ENCODE data around the gene IGF1R.
"Not testable (repeated sequence)": the region's sequence is repeated elsewhere in the genome, so short reads cannot be mapped to it uniquely, and the experiment has no call there.

The IGF1R gene

DNA sequence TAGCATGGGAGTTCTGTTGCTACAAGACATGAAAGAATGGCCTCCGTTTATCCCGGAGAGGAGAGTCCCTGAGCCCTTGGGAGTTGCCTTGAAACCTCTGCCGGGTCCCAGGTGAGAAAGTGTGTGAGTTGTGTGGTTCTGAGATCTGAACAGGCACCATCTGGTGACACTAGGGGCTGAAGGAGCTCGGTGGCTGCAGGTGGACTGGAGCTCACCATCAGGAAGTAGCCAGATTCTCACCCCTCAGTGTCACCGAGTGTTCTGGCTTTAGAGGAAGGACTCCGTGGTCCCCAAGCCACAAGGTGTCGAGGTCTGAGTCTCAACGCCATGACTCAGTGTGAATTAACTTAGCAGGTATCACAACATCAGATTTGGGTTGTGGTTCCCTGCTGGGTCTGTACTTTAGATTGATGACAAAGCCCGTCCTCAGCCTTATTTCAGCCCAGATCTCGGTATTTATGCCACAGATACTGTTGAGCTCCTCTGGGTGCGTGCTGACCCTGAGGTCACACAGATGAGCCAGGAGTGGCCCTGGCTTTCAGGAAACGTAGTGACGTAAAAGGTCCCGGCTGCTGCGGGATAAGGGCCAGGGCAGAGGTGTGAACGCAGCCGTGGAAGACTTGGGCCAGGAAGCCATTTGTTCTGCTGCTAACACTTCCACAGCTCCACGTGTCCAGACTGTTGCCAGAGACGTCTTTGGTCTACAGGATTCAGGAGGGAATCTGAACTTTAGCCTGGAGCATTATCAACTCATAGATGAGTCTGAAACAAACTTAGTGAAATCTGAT, 304.9 kb downstream of the IGF1R start:
- in situ Hi-C loops (cut with MboI; ENCODE audit: low sequenced_read_pairs), result no loop called here

GRCh38 chr15:98953968-98954367, 305.6 kb downstream of the IGF1R start:
- in situ Hi-C loops (cut with MboI; ENCODE audit: low sequenced_read_pairs), result no loop called here

DNA sequence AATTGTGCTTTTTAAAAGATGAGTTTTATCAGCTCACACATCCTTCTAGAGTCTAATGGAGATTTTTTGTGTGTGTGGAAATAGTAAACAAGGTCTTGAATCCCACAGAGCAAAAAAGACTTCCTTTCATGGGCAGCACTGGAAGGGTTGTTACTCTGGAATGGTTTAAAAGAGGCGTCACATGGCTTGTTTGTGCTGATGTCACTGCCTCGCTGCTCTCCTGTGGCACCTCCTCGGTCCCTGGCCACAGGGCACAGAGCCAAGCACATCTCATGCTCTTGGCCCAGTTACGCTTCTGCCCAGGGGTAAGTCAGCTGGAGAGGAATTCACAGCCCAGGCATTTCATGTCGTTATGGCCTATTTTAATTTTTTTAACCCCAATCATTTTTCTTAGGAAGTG, 306.1 kb downstream of the IGF1R start:
- in situ Hi-C loops (cut with MboI; ENCODE audit: low sequenced_read_pairs), result no loop called here

- in situ Hi-C loops (cut with MboI; ENCODE audit: low sequenced_read_pairs), result no loop called here
Measured at GRCh38 chr15:98955331-98955730, 307.0 kb downstream of the IGF1R start.

GRCh38 chr15:98955961-98956723, 307.8 kb downstream of the IGF1R start:
- in situ Hi-C loops (cut with MboI; ENCODE audit: low sequenced_read_pairs), result no loop called here

GRCh38 chr15:98956796-98957553, 308.6 kb downstream of the IGF1R start:
- in situ Hi-C loops (cut with MboI; ENCODE audit: low sequenced_read_pairs), result no loop called here

DNA sequence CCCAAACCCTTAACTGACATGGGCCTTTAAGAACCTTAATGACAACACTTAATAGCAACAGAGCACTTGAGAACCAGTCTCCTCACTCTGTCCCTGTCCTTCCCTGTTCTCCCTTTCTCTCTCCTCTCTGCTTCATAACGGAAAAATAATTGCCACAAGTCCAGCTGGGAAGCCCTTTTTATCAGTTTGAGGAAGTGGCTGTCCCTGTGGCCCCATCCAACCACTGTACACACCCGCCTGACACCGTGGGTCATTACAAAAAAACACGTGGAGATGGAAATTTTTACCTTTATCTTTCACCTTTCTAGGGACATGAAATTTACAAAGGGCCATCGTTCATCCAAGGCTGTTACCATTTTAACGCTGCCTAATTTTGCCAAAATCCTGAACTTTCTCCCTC, 309.3 kb downstream of the IGF1R start:
- in situ Hi-C loops (cut with MboI; ENCODE audit: low sequenced_read_pairs), result no loop called here

GRCh38 chr15:98958076-98958475, 309.7 kb downstream of the IGF1R start:
- in situ Hi-C loops (cut with MboI; ENCODE audit: low sequenced_read_pairs), result no loop called here

GRCh38 chr15:98958918-98959639, 310.7 kb downstream of the IGF1R start:
- in situ Hi-C loops (cut with MboI; ENCODE audit: low sequenced_read_pairs), result no loop called here

- in situ Hi-C loops (cut with MboI; ENCODE audit: low sequenced_read_pairs), result no loop called here
Measured at GRCh38 chr15:98959640-98960007, 311.3 kb downstream of the IGF1R start.

DNA sequence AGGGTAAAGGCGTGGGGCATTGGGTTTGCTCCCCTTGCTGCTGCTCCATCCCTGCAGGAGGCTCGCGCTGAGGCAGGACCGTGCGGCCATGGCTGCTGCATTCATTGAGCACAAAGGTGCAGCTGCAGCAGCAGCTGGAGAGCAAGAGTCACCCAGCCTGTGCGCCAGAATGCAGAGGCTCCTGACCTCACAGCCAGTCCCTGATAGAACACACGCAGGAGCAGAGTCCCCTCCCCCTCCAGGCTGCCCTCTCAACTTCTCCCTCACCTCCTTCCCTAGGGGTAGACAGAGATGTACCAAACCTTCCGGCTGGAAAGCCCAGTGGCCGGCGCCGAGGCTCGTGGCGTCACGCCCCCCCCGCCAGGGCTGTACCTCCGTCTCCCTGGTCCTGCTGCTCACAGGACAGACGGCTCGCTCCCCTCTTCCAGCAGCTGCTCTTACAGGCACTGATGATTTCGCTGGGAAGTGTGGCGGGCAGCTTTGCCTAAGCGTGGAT, 312.3 kb downstream of the IGF1R start:
- in situ Hi-C loops (cut with MboI; ENCODE audit: low sequenced_read_pairs), result no loop called here

GRCh38 chr15:98963444-98963843, 315.1 kb downstream of the IGF1R start:
- in situ Hi-C loops (cut with MboI; ENCODE audit: low sequenced_read_pairs), result no loop called here

GRCh38 chr15:98964466-98965133, 316.3 kb downstream of the IGF1R start:
- in situ Hi-C loops (cut with MboI; ENCODE audit: low sequenced_read_pairs), result no loop called here

GRCh38 chr15:98965134-98965491, 316.8 kb downstream of the IGF1R start:
- in situ Hi-C loops (cut with MboI; ENCODE audit: low sequenced_read_pairs), result not testable (repeated sequence)

DNA sequence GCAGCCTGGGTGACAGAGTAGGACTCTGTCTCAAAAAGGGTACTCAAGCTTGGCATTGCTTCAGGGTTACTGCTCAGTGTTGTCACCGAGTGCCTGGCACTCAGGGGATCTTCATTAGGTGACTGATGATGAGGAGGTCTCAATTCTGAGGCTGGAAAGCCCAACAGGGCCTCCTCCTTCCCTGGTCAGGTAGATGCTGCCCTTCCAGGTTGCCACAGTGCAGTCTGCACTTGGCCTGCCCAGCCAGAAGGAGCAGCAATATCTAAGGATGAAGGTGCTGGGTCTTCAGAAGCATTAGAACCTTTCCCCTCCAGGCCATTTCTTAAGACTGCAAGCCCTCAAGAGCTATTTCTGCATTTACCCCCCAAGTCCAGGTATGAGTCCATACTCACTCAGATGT, 317.3 kb downstream of the IGF1R start:
- in situ Hi-C loops (cut with MboI; ENCODE audit: low sequenced_read_pairs), result no loop called here

GRCh38 chr15:98966091-98966787, 317.9 kb downstream of the IGF1R start:
- in situ Hi-C loops (cut with MboI; ENCODE audit: low sequenced_read_pairs), result no loop called here

DNA sequence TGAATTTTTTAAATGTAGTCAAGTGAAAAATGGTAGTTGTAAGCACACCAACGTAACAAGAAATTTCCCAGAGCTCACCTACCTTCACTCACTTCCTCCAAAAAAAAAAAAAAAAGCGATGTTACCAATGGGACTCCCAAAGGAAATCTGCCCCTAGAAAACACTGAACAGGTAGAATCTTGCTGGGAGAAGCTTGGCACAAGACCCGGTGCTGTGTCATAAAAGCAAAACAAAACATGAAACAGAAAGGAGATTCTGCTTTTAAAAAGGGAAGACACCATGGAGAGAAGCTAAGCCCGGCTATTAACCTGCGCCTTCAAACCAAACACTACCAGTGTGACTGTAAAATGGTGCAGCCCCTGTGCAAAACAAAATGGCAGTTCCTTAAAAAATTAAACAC, 318.8 kb downstream of the IGF1R start:
- in situ Hi-C loops (cut with MboI; ENCODE audit: low sequenced_read_pairs), result no loop called here

GRCh38 chr15:98967916-98968315, 319.6 kb downstream of the IGF1R start:
- in situ Hi-C loops (cut with MboI; ENCODE audit: low sequenced_read_pairs), result no loop called here

- in situ Hi-C loops (cut with MboI; ENCODE audit: low sequenced_read_pairs), result no loop called here
Measured at GRCh38 chr15:98968576-98968975, 320.2 kb downstream of the IGF1R start.

All from HL-60/S4 treated with phorbol 12-myristate 13-acetate at 8.2 ng/mL for 4 days and 3 days (cell line).